B cell (primary cell): ENCODE measurements around the gene PRR11. TPM values are rescaled to one million over a fixed set of nuclear protein-coding genes. Genes with fewer than 3 reads are reported as not detected.

Experiments
- ATAC-seq: fragments of 200-7000 bp; cut with Tn5 transposase; one replicate; pipeline ENCODE4 v1.10.0; 2021; ENCODE audit warnings: low read depth, mild to moderate bottlenecking, moderate number of reproducible peaks, moderate library complexity
- CTCF ChIA-PET: fragments of 350-600 bp; sonication (Branson Sonifier 250); formaldehyde crosslinking; loops from one replicate; lab custom pipeline; 2021; ENCODE audit warnings: antibody characterized with exemption, inconsistent platforms; lab: Charles Lee
- POLR2A ChIA-PET: fragments of 350-600 bp; sonication (Branson Sonifier 250); formaldehyde crosslinking; loops from one replicate; lab custom pipeline; 2021; ENCODE audit warnings: antibody characterized with exemption; lab: Charles Lee
- DNase-seq: peaks from one replicate; pipeline ENCODE4 v3.0.0; 2013
- H2AFZ ChIP-seq: 2 replicates; pipeline ENCODE4 v1.6.1; 2012; ENCODE audit warnings: mild to moderate bottlenecking, low read depth, low read length; ENCODE audit not compliant: insufficient read depth, poor library complexity, severe bottlenecking
- H3K27ac ChIP-seq, 2 donors: 1 replicate in 1 of 2; 2 replicates in 1 of 2; pipeline ENCODE4 v1.5.1; 2012 to 2013; ENCODE audit warnings: low read length in 2 of 2, mild to moderate bottlenecking in 2 of 2, moderate library complexity in 1 of 2
- H3K27me3 ChIP-seq, 4 experiments: fragments of 200-600 bp in 1 of 4; sonication (generic) in 1 of 4; replicated peaks in 1 of 4; 1 replicate in 2 of 4; 2 replicates in 2 of 4; pipeline versions ENCODE4 v1.6.1 to v1.7.0; 2013 to 2016; ENCODE audit warnings: low read length in 3 of 4, mild to moderate bottlenecking in 2 of 4, mixed read lengths in 1 of 4, moderate library complexity in 1 of 4; ENCODE audit not compliant: insufficient read depth in 4 of 4, control insufficient read depth in 3 of 4; ENCODE audit errors: control extremely low read depth in 1 of 4
- H3K36me3 ChIP-seq, 2 experiments: replicated peaks in 1 of 2; 1 replicate in 1 of 2; 2 replicates in 1 of 2; pipeline versions ENCODE4 v1.6.1 to v1.7.1; 2013; ENCODE audit warnings: low read length in 1 of 2; ENCODE audit not compliant: insufficient read depth in 2 of 2, control insufficient read depth in 1 of 2; ENCODE audit errors: control extremely low read depth in 1 of 2, extremely low read depth in 1 of 2
- H3K4me1 ChIP-seq, 2 donors: fragments of 200-600 bp in 1 of 2; sonication (generic) in 1 of 2; 1 replicate in 1 of 2; 2 replicates in 1 of 2; pipeline versions ENCODE4 v1.5.1 to v1.6.1; 2013 to 2017; ENCODE audit warnings: low read length in 2 of 2; ENCODE audit not compliant: control insufficient read depth in 2 of 2, insufficient read depth in 2 of 2
- H3K4me2 ChIP-seq: replicated peaks from 2 replicates; pipeline ENCODE3; 2012; ENCODE audit warnings: mild to moderate bottlenecking, low read depth, low read length; ENCODE audit not compliant: poor library complexity, severe bottlenecking
- H3K4me3 ChIP-seq, 5 experiments: fragments of 200-600 bp in 1 of 5; sonication (generic) in 1 of 5; 1 replicate in 3 of 5; 2 replicates in 2 of 5; pipeline versions ENCODE4 v1.5.1 to v1.7.0; 2011 to 2016; ENCODE audit warnings: low read length in 4 of 5, mild to moderate bottlenecking in 4 of 5, low read depth in 2 of 5, control low read depth in 1 of 5, moderate library complexity in 1 of 5; ENCODE audit not compliant: insufficient read depth in 1 of 5; ENCODE audit errors: control extremely low read depth in 1 of 5, extremely low read depth in 1 of 5
- H3K79me2 ChIP-seq: fragments of 200-600 bp; sonication (generic); one replicate; pipeline ENCODE4 v1.6.0; 2016; ENCODE audit warnings: low read length; ENCODE audit not compliant: control insufficient read depth, insufficient read depth
- H3K9ac ChIP-seq: fragments of 200-600 bp; sonication (generic); 2 replicates; pipeline ENCODE4 v1.6.1; 2017; ENCODE audit warnings: mild to moderate bottlenecking, low read length, moderate library complexity
- H3K9me3 ChIP-seq, 3 donors: one replicate each; pipeline versions ENCODE4 v1.6.1 to v1.7.1; 2013; ENCODE audit warnings: low read length in 2 of 3; ENCODE audit not compliant: control insufficient read depth in 2 of 3, insufficient read depth in 1 of 3; ENCODE audit errors: control extremely low read depth in 1 of 3
- H4K20me1 ChIP-seq: 2 replicates; pipeline ENCODE4 v1.6.0; 2012; ENCODE audit warnings: mild to moderate bottlenecking, low read length; ENCODE audit not compliant: insufficient read depth, control insufficient read depth, poor library complexity, severe bottlenecking
- H3K27ac Mint-ChIP-seq: one replicate; pipeline ENCODE4 v1.8.0; 2021; ENCODE audit warnings: mixed read lengths
- H3K27me3 Mint-ChIP-seq: one replicate; pipeline ENCODE4 v1.8.0; 2021; ENCODE audit warnings: mixed read lengths
- H3K4me1 Mint-ChIP-seq: one replicate; pipeline ENCODE4 v1.8.0; 2021; ENCODE audit warnings: mixed read lengths
- H3K4me3 Mint-ChIP-seq: one replicate; pipeline ENCODE4 v1.8.0; 2021; ENCODE audit warnings: mixed read lengths
- H3K9me3 Mint-ChIP-seq: one replicate; pipeline ENCODE4 v1.8.0; 2022; ENCODE audit warnings: mixed read lengths; ENCODE audit not compliant: insufficient read depth
- EZH2 ChIP-seq: IDR thresholded peaks from 2 replicates; pipeline ENCODE4 v1.6.1; 2012; ENCODE audit warnings: borderline replicate concordance, low read depth, mild to moderate bottlenecking, moderate library complexity, low read length; ENCODE audit not compliant: insufficient read depth, poor library complexity, severe bottlenecking
- WGBS: methylation state at CpG from one replicate; pipeline ENCODE4 v1.1.5; 2013; ENCODE audit warnings: missing lambda C conversion rate; ENCODE audit not compliant: insufficient coverage; 5-methylcytosine and 5-hydroxymethylcytosine counted together
- intact Hi-C: fragments of 100-400 bp; cut with micrococcal nuclease; formaldehyde crosslinking; loops from one replicate; pipeline ENCODE4 v1.10.0; 2022
- polyA plus RNA-seq: library from polyadenylated mRNA; depleted of rRNA; stranded (reverse); fragments of >200 nt; gene quantifications from 2 replicates; pipeline ENCODE4 v1.2.3, GENCODE V29; 2012
- total RNA-seq, 2 donors: library from RNA; stranded (reverse); fragments of 120-200 nt in 1 of 2; gene quantifications; 1 replicate in 1 of 2; 2 replicates in 1 of 2; pipeline versions ENCODE4 v1.2.3 to v1.2.4, GENCODE V29; 2013 to 2022
- TF ChIP-seq, protein P1 (sequence below): fragments of 200-600 bp; IDR thresholded peaks from one replicate; pipeline ENCODE4 v1.8.0; 2022; ENCODE audit warnings: antibody characterized with exemption, mild to moderate bottlenecking

Gene PRR11
- total and polyA plus RNA-seq, 2 donors (not counting 1 experiment from before 2014, with no cell fraction given), result 1.2 to 1.5 TPM

DNA sequence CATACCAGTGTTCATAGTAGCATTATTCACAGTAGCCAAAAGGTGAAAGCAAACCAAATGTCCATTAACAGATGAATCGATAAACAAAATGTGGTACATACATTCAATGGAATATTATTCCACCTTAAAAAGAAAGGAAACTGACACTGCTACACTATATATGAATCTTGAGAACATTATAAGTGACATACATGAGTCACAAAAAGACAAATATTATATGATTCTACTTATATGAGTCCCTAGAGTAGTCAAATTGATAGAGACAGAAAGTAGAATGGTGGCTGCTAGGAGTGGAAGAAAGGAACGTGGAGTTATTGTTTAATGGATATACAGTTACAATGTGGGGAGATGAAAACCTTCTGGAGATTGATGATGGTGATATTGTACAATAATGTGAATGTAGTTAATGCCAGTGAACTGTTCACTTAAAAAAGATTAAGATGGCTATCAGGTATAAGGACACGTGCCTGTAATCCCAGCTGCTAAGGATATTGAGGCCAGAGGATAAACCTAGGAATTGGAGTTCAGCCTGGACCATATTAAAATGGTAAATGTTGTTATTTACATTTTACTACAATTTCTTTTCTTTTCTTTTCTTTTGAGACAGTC is 28.6 kb upstream of the PRR11 start:
- Mint-ChIP-seq H3K4me1 (peaks cover 1% of the 10 kb centered on the region), H3K4me3 (no peak overlapping the region), H3K27ac (no peak overlapping the region), H3K27me3 (no peaks in the 10 kb centered on the region), H3K9me3 (no peaks in the 10 kb centered on the region)
- intact Hi-C loops, result no loop called here
- Histone ChIP-seq H3K27me3 (no peaks in the 10 kb centered on the region), H3K9me3 (no peaks in the 10 kb centered on the region), H3K4me2 (no peak overlapping the region), H3K79me2 (peaks cover 10% of the 10 kb centered on the region), H3K27ac (no peak overlapping the region), H3K4me1 (no peaks in the 10 kb centered on the region), H2AFZ (no peak overlapping the region), H3K9ac (no peak overlapping the region), H4K20me1 (no peaks in the 10 kb centered on the region), H3K36me3 (peaks cover 2% of the 10 kb centered on the region in 2 experiments), H3K4me3 (no peak overlapping the region)
- CTCF ChIA-PET, result no interaction called here
- DNase-seq, result no peak
- TF ChIP-seq, protein P1, sequence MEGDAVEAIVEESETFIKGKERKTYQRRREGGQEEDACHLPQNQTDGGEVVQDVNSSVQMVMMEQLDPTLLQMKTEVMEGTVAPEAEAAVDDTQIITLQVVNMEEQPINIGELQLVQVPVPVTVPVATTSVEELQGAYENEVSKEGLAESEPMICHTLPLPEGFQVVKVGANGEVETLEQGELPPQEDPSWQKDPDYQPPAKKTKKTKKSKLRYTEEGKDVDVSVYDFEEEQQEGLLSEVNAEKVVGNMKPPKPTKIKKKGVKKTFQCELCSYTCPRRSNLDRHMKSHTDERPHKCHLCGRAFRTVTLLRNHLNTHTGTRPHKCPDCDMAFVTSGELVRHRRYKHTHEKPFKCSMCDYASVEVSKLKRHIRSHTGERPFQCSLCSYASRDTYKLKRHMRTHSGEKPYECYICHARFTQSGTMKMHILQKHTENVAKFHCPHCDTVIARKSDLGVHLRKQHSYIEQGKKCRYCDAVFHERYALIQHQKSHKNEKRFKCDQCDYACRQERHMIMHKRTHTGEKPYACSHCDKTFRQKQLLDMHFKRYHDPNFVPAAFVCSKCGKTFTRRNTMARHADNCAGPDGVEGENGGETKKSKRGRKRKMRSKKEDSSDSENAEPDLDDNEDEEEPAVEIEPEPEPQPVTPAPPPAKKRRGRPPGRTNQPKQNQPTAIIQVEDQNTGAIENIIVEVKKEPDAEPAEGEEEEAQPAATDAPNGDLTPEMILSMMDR, result no peak
- no peak for TF ChIP-seq EZH2
- WGBS, result 31% methylated on average over 2 of the region's 3 CpGs
- POLR2A ChIA-PET, result no interaction called here
- ATAC-seq, result no peak

DNA sequence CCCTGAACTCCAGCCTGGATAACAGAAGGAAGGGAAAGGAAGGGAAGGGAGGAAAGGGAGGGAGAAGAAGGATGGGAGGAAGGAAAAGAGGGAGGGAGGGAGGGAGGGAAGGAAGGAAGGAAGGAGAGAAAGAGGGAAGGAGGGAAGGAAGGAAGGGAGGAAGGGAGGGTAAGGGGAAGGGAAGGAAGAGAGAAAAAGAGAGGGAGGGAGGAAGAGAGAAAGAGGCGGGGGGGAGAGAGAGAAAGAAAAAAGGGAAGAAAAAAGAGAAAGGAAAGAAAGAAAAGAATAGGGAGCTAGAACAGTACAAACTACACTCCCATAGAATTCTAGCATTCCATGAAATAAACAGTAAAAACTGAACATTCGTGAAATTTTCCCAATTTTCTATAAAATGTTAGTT is 25.7 kb upstream of the PRR11 start:
- Histone ChIP-seq H3K9ac (no peak overlapping the region), H3K79me2 (peaks cover 14% of the 10 kb centered on the region), H3K27ac (no peak overlapping the region), H2AFZ (no peak overlapping the region), H3K9me3 (no peaks in the 10 kb centered on the region), H3K4me1 (no peaks in the 10 kb centered on the region), H3K36me3 (peaks cover 2% of the 10 kb centered on the region in 2 experiments), H3K4me3 (no peak overlapping the region), H3K27me3 (no peaks in the 10 kb centered on the region), H4K20me1 (no peaks in the 10 kb centered on the region), H3K4me2 (no peak overlapping the region)
- TF ChIP-seq, protein P1, result no peak
- no peak for TF ChIP-seq EZH2
- POLR2A ChIA-PET, result no interaction called here
- Mint-ChIP-seq H3K27ac (no peak overlapping the region), H3K4me1 (peaks cover 1% of the 10 kb centered on the region), H3K9me3 (no peaks in the 10 kb centered on the region), H3K4me3 (no peak overlapping the region), H3K27me3 (no peaks in the 10 kb centered on the region)
- no peak for ATAC-seq
- CTCF ChIA-PET, result no interaction called here
- intact Hi-C loops, result no loop called here
- DNase-seq, result no peak
- no CpG with 5 or more reads among the region's 2 CpGs for WGBS
